ENCODE results near the gene IGF2BP2. TPM values are rescaled to one million over a fixed set of nuclear protein-coding genes. Genes with fewer than 3 reads are reported as not detected.

IGF2BP2 gene
- total and polyA plus RNA-seq, 9 of the 15 experiments (the other 6 are each of a cell fraction or from before 2014, with no cell fraction given): 3.2 to 59.6 (median 30.5) TPM

DNA sequence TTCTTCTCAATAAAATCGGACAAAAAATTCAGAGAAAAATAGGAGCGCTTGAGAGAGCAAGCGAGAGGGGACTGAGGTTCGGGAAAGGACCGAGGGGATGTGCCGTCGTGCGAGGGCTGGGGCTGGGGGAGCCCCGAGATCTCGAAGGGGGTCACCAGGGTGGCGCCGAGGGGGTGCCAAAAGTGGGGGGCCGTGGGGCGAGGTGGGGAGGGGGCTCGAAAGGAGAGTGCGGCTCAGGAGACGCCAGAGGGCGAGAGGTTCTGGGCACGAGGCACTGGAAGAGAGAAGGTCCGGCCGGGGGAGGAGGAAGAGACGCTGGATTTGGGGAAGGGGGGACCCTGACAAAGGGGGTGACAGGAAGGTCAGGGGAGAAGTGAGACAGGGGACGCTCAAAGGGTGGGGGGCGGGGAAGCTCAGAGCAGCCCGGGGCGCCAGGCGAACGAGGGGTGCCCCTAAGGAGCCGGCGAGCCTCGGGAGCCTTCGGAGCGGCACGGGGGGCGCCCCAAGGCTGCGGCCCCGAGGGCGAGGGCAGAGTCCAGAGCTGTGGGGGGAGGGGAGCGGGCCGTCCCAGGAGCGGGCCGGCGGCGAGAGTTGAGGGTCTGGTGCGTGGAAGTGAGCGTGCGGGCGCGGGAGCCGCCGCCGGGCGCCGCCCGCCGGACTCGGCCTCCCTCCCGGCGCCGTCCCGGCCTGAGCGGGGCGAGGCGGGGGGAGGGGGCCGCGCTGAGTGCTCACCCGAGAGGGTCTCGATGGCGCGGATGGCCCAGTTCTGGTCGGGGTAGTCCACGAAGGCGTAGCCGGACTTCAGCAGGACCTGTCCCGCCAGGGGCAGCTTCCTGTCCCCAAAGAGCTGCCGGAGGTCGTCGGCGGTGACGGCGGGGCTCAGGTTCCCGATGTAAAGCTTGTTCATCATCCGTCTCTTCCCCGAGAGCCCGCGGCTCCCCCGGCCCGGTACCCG is 514 bp downstream of the IGF2BP2 start (continued):
- TF ChIP-seq ZNF282 (CRISPR knock-in tag; IDR thresholded peaks at IDR 0.05) (no peak), HOXB6 (CRISPR knock-in tag; IDR thresholded peaks at IDR 0.05; ENCODE audit: borderline replicate concordance) (no peak), CBX3 (IDR thresholded peaks at IDR 0.05; ENCODE audit: borderline replicate concordance in 1 of 2, low read length in 2 of 2) (no peak), C11orf30 (IDR thresholded peaks at IDR 0.05; ENCODE audit: low read depth) (no peak), HDAC2 (IDR thresholded peaks at IDR 0.05) (no peak), ZNF24 (IDR thresholded peaks at IDR 0.05) (no peak), HDAC3 (IDR thresholded peaks at IDR 0.05; ENCODE audit: borderline replicate concordance, partially characterized antibody) (no peak), GABPA (tag; conservative IDR thresholded peaks at IDR 0.05; ENCODE audit: low read depth) (no peak)
- TF ChIP-seq, protein P1, sequence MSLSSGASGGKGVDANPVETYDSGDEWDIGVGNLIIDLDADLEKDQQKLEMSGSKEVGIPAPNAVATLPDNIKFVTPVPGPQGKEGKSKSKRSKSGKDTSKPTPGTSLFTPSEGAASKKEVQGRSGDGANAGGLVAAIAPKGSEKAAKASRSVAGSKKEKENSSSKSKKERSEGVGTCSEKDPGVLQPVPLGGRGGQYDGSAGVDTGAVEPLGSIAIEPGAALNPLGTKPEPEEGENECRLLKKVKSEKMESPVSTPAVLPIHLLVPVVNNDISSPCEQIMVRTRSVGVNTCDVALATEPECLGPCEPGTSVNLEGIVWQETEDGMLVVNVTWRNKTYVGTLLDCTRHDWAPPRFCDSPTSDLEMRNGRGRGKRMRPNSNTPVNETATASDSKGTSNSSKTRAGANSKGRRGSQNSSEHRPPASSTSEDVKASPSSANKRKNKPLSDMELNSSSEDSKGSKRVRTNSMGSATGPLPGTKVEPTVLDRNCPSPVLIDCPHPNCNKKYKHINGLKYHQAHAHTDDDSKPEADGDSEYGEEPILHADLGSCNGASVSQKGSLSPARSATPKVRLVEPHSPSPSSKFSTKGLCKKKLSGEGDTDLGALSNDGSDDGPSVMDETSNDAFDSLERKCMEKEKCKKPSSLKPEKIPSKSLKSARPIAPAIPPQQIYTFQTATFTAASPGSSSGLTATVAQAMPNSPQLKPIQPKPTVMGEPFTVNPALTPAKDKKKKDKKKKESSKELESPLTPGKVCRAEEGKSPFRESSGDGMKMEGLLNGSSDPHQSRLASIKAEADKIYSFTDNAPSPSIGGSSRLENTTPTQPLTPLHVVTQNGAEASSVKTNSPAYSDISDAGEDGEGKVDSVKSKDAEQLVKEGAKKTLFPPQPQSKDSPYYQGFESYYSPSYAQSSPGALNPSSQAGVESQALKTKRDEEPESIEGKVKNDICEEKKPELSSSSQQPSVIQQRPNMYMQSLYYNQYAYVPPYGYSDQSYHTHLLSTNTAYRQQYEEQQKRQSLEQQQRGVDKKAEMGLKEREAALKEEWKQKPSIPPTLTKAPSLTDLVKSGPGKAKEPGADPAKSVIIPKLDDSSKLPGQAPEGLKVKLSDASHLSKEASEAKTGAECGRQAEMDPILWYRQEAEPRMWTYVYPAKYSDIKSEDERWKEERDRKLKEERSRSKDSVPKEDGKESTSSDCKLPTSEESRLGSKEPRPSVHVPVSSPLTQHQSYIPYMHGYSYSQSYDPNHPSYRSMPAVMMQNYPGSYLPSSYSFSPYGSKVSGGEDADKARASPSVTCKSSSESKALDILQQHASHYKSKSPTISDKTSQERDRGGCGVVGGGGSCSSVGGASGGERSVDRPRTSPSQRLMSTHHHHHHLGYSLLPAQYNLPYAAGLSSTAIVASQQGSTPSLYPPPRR (CRISPR knock-in tag; IDR thresholded peaks at IDR 0.05; ENCODE audit: borderline replicate concordance): no peak
- TF ChIP-seq, protein P2, sequence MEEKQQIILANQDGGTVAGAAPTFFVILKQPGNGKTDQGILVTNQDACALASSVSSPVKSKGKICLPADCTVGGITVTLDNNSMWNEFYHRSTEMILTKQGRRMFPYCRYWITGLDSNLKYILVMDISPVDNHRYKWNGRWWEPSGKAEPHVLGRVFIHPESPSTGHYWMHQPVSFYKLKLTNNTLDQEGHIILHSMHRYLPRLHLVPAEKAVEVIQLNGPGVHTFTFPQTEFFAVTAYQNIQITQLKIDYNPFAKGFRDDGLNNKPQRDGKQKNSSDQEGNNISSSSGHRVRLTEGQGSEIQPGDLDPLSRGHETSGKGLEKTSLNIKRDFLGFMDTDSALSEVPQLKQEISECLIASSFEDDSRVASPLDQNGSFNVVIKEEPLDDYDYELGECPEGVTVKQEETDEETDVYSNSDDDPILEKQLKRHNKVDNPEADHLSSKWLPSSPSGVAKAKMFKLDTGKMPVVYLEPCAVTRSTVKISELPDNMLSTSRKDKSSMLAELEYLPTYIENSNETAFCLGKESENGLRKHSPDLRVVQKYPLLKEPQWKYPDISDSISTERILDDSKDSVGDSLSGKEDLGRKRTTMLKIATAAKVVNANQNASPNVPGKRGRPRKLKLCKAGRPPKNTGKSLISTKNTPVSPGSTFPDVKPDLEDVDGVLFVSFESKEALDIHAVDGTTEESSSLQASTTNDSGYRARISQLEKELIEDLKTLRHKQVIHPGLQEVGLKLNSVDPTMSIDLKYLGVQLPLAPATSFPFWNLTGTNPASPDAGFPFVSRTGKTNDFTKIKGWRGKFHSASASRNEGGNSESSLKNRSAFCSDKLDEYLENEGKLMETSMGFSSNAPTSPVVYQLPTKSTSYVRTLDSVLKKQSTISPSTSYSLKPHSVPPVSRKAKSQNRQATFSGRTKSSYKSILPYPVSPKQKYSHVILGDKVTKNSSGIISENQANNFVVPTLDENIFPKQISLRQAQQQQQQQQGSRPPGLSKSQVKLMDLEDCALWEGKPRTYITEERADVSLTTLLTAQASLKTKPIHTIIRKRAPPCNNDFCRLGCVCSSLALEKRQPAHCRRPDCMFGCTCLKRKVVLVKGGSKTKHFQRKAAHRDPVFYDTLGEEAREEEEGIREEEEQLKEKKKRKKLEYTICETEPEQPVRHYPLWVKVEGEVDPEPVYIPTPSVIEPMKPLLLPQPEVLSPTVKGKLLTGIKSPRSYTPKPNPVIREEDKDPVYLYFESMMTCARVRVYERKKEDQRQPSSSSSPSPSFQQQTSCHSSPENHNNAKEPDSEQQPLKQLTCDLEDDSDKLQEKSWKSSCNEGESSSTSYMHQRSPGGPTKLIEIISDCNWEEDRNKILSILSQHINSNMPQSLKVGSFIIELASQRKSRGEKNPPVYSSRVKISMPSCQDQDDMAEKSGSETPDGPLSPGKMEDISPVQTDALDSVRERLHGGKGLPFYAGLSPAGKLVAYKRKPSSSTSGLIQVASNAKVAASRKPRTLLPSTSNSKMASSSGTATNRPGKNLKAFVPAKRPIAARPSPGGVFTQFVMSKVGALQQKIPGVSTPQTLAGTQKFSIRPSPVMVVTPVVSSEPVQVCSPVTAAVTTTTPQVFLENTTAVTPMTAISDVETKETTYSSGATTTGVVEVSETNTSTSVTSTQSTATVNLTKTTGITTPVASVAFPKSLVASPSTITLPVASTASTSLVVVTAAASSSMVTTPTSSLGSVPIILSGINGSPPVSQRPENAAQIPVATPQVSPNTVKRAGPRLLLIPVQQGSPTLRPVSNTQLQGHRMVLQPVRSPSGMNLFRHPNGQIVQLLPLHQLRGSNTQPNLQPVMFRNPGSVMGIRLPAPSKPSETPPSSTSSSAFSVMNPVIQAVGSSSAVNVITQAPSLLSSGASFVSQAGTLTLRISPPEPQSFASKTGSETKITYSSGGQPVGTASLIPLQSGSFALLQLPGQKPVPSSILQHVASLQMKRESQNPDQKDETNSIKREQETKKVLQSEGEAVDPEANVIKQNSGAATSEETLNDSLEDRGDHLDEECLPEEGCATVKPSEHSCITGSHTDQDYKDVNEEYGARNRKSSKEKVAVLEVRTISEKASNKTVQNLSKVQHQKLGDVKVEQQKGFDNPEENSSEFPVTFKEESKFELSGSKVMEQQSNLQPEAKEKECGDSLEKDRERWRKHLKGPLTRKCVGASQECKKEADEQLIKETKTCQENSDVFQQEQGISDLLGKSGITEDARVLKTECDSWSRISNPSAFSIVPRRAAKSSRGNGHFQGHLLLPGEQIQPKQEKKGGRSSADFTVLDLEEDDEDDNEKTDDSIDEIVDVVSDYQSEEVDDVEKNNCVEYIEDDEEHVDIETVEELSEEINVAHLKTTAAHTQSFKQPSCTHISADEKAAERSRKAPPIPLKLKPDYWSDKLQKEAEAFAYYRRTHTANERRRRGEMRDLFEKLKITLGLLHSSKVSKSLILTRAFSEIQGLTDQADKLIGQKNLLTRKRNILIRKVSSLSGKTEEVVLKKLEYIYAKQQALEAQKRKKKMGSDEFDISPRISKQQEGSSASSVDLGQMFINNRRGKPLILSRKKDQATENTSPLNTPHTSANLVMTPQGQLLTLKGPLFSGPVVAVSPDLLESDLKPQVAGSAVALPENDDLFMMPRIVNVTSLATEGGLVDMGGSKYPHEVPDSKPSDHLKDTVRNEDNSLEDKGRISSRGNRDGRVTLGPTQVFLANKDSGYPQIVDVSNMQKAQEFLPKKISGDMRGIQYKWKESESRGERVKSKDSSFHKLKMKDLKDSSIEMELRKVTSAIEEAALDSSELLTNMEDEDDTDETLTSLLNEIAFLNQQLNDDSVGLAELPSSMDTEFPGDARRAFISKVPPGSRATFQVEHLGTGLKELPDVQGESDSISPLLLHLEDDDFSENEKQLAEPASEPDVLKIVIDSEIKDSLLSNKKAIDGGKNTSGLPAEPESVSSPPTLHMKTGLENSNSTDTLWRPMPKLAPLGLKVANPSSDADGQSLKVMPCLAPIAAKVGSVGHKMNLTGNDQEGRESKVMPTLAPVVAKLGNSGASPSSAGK (IDR thresholded peaks at IDR 0.05): peak; percentile 70
